ENCODE measurements around the gene TMEM53.
"Not testable (repeated sequence)": the region's sequence is repeated elsewhere in the genome, so short reads cannot be mapped to it uniquely, and the experiment has no call there.

TMEM53 gene

DNA sequence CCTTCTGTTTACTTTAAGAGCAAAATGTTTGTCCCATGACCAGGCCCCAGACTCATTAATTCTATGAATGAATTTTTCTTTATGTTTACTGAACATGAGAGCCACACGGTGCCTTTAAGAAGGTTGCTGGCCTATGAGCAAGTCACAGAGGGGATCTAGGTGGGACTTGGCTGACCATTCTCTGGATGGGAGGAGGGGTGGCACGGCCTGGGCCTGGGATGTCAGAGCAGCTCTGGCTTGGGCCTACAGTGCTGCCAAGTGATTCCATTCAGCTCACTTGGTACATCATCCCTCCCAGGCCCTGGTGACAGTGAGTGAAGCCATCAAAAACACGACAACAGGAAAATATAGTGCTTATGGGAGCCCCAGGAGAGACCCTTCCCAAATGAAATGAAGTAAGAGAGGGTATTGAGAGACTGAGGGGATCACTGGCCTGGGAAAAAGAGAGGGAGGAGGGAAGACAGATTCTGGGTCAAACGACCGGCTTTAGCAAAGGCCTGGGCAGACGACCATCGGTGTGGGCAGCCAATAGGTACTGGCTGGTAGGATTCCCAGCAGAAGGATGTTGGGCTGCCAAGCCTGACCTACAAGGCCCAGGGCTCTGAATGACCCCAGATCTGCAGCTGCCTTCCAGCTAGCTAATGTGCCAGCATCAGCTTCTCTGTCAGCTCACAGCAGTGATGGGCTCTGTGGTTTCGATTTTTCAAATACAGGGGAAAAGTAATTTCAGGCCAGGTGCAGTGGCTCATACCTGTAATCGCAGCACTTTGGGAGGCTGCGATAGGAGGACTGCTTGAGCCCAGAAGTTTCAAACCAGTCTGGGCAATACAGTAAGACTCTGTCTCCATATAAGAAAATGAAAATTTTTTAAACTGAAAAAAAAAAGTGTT lies 3.3 kb downstream of the TMEM53 start:
- Histone ChIP-seq H3K4me2 (ENCODE audit: insufficient read depth, low read length) (no peak overlapping the region), H3K79me2 (ENCODE audit: insufficient read depth, low read length) (no peaks in the 10 kb centered on the region), H3K27ac (ENCODE audit: low read length) (no peak overlapping the region), H3K9me3 (ENCODE audit: insufficient read depth, low read length, severe bottlenecking) (no peaks in the 10 kb centered on the region), H3K36me3 (ENCODE audit: insufficient read depth, low read length) (no peaks in the 10 kb centered on the region), H3K4me1 (ENCODE audit: insufficient read depth, low read length) (peaks cover 21% of the 10 kb centered on the region), H4K20me1 (ENCODE audit: insufficient read depth, low read length) (no peaks in the 10 kb centered on the region), H3K9ac (ENCODE audit: low read depth, low read length) (no peak overlapping the region), H3K4me3 (ENCODE audit: low read depth in 1 of 2, low read length in 2 of 2) (no peak overlapping the region), H2AFZ (ENCODE audit: low read depth, low read length) (no peak overlapping the region), H3K27me3 (ENCODE audit: insufficient read depth, low read length, poor library complexity) (no peaks in the 10 kb centered on the region)
- TF ChIP-seq EZH2 (IDR thresholded peaks at IDR 0.05; ENCODE audit: borderline replicate concordance, low read depth, low read length, severe bottlenecking), result no peak
- TF ChIP-seq, protein P1, sequence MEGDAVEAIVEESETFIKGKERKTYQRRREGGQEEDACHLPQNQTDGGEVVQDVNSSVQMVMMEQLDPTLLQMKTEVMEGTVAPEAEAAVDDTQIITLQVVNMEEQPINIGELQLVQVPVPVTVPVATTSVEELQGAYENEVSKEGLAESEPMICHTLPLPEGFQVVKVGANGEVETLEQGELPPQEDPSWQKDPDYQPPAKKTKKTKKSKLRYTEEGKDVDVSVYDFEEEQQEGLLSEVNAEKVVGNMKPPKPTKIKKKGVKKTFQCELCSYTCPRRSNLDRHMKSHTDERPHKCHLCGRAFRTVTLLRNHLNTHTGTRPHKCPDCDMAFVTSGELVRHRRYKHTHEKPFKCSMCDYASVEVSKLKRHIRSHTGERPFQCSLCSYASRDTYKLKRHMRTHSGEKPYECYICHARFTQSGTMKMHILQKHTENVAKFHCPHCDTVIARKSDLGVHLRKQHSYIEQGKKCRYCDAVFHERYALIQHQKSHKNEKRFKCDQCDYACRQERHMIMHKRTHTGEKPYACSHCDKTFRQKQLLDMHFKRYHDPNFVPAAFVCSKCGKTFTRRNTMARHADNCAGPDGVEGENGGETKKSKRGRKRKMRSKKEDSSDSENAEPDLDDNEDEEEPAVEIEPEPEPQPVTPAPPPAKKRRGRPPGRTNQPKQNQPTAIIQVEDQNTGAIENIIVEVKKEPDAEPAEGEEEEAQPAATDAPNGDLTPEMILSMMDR (IDR thresholded peaks at IDR 0.05; ENCODE audit: borderline replicate concordance, extremely low read depth, low read length, poor library complexity, severe bottlenecking), result no peak
- no peak for DNase-seq
- no peak for ATAC-seq (ENCODE audit: insufficient read depth, low read depth)

DNA sequence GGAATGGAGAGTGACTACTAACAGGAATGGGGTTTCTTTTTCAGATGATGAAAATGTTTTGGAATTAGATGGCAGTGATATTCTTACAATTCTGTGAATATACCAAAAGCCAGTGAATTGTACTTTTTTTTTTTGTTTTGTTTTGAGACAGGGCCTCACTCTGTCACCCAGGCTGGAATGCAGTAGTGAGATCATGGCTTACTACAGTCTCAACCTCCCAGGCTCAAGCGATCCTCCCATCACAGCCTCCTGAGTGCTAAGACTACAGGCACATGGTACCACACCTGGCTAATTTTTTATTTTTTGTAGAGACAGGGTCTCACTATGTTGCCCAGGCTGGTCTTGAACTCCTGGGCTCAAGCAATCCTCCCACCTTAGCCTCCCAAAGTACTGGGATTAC lies 7.6 kb downstream of the TMEM53 start:
- not testable (repeated sequence) for ATAC-seq (ENCODE audit: insufficient read depth, low read depth); DNase-seq; H3K4me3 ChIP-seq (ENCODE audit: low read depth in 1 of 2, low read length in 2 of 2); H2AFZ ChIP-seq (ENCODE audit: low read depth, low read length); H3K79me2 ChIP-seq (ENCODE audit: insufficient read depth, low read length); H3K9ac ChIP-seq (ENCODE audit: low read depth, low read length); H3K27me3 ChIP-seq (ENCODE audit: insufficient read depth, low read length, poor library complexity); H3K4me1 ChIP-seq (ENCODE audit: insufficient read depth, low read length); H3K4me2 ChIP-seq (ENCODE audit: insufficient read depth, low read length); H3K36me3 ChIP-seq (ENCODE audit: insufficient read depth, low read length); H4K20me1 ChIP-seq (ENCODE audit: insufficient read depth, low read length); H3K27ac ChIP-seq (ENCODE audit: low read length); H3K9me3 ChIP-seq (ENCODE audit: insufficient read depth, low read length, severe bottlenecking)

DNA sequence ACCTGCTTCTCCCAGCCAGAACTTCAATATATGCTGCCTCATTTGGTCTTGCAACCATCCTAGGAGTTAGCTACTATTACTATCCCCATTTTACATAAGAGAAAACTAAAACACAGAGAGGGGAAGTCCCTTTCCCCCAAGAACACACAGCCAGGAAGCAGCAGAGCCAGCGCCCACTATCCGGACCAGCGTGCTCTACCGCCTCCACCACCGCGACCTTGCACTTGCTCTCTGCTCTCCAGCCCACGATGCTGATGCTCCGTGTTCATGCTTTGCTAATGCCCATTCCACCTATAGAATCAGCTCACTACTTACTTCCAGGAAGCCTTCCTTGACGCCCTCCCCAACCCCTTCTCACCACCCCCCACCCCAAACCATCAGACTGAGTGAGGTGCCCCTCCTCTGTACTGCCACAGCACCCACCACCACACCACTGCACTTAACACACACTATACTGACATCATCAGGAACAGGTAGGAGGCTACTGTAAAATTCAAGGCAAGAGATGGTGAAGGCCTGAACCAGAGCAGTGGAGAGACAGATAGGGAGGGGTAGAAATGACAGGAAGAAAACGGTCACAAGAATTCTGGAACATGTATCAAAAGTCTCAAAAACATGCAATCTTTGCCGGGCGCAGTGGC lies 9.4 kb downstream of the TMEM53 start:
- H3K27me3 ChIP-seq (ENCODE audit: insufficient read depth, low read length, poor library complexity), result no peaks in the 10 kb centered on the region
- no peaks in the 10 kb centered on the region for H3K79me2 ChIP-seq (ENCODE audit: insufficient read depth, low read length)
- H4K20me1 ChIP-seq (ENCODE audit: insufficient read depth, low read length), result no peaks in the 10 kb centered on the region
- no peaks in the 10 kb centered on the region for H3K36me3 ChIP-seq (ENCODE audit: insufficient read depth, low read length)
- H3K27ac ChIP-seq (ENCODE audit: low read length), result no peak overlapping the region
- no peaks in the 10 kb centered on the region for H3K9me3 ChIP-seq (ENCODE audit: insufficient read depth, low read length, severe bottlenecking)
- TF ChIP-seq, protein P1 (IDR thresholded peaks at IDR 0.05; ENCODE audit: borderline replicate concordance, extremely low read depth, low read length, poor library complexity, severe bottlenecking), result no peak
- no peak for TF ChIP-seq EZH2 (IDR thresholded peaks at IDR 0.05; ENCODE audit: borderline replicate concordance, low read depth, low read length, severe bottlenecking)
- H3K4me3 ChIP-seq (ENCODE audit: low read depth in 1 of 2, low read length in 2 of 2), result no peak overlapping the region
- H2AFZ ChIP-seq (ENCODE audit: low read depth, low read length), result no peak overlapping the region
- no peak overlapping the region for H3K9ac ChIP-seq (ENCODE audit: low read depth, low read length)
- H3K4me1 ChIP-seq (ENCODE audit: insufficient read depth, low read length), result no peaks in the 10 kb centered on the region
- no peak overlapping the region for H3K4me2 ChIP-seq (ENCODE audit: insufficient read depth, low read length)
- ATAC-seq (ENCODE audit: insufficient read depth, low read depth), result no peak
- DNase-seq, result no peak

DNA sequence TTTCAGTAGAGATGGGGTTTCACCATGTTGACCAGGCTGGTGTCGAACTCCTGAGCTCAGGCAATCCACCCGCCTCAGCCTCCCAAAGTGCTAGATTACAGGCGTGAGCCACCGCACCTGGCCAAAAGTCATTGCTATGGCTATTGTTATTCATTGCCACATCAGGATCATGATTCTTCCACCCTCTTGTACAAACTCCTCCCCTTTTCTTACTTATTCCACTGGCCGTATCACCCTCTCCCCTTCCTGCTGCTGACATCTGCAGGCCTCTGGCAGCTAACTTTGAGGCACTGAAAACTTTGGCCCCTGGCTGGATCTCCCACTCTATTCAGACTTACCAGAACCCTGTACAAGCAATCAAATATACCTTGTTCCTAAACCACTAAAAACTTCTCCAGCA lies 10.9 kb downstream of the TMEM53 start:
- H4K20me1 ChIP-seq (ENCODE audit: insufficient read depth, low read length), result no peaks in the 10 kb centered on the region
- no peak overlapping the region for H3K4me2 ChIP-seq (ENCODE audit: insufficient read depth, low read length)
- H3K9me3 ChIP-seq (ENCODE audit: insufficient read depth, low read length, severe bottlenecking), result no peaks in the 10 kb centered on the region
- H3K36me3 ChIP-seq (ENCODE audit: insufficient read depth, low read length), result no peaks in the 10 kb centered on the region
- no peak overlapping the region for H3K9ac ChIP-seq (ENCODE audit: low read depth, low read length)
- no peak overlapping the region for H3K27ac ChIP-seq (ENCODE audit: low read length)
- no peak for ATAC-seq (ENCODE audit: insufficient read depth, low read depth)
- H3K4me1 ChIP-seq (ENCODE audit: insufficient read depth, low read length), result no peaks in the 10 kb centered on the region
- TF ChIP-seq EZH2 (IDR thresholded peaks at IDR 0.05; ENCODE audit: borderline replicate concordance, low read depth, low read length, severe bottlenecking), result no peak
- TF ChIP-seq, protein P1 (IDR thresholded peaks at IDR 0.05; ENCODE audit: borderline replicate concordance, extremely low read depth, low read length, poor library complexity, severe bottlenecking), result no peak
- H3K27me3 ChIP-seq (ENCODE audit: insufficient read depth, low read length, poor library complexity), result no peaks in the 10 kb centered on the region
- H3K4me3 ChIP-seq (ENCODE audit: low read depth in 1 of 2, low read length in 2 of 2), result no peak overlapping the region
- no peaks in the 10 kb centered on the region for H3K79me2 ChIP-seq (ENCODE audit: insufficient read depth, low read length)
- no peak overlapping the region for H2AFZ ChIP-seq (ENCODE audit: low read depth, low read length)
- no peak for DNase-seq

Data from DND-41 (cell line).